NCI-H1105 treated with DMSO at 0.1 percent for 48 hours (cell line): ENCODE results near the gene ZBTB9.

ENCODE experiments used
- DNase-seq: peaks from one replicate; lab custom pipeline; 2025; lab: John Stamatoyannopoulos, UW

The ZBTB9 gene

GRCh38 chr6:33418690-33419291 is 35.6 kb upstream of the ZBTB9 start:
- no peak for DNase-seq

DNA sequence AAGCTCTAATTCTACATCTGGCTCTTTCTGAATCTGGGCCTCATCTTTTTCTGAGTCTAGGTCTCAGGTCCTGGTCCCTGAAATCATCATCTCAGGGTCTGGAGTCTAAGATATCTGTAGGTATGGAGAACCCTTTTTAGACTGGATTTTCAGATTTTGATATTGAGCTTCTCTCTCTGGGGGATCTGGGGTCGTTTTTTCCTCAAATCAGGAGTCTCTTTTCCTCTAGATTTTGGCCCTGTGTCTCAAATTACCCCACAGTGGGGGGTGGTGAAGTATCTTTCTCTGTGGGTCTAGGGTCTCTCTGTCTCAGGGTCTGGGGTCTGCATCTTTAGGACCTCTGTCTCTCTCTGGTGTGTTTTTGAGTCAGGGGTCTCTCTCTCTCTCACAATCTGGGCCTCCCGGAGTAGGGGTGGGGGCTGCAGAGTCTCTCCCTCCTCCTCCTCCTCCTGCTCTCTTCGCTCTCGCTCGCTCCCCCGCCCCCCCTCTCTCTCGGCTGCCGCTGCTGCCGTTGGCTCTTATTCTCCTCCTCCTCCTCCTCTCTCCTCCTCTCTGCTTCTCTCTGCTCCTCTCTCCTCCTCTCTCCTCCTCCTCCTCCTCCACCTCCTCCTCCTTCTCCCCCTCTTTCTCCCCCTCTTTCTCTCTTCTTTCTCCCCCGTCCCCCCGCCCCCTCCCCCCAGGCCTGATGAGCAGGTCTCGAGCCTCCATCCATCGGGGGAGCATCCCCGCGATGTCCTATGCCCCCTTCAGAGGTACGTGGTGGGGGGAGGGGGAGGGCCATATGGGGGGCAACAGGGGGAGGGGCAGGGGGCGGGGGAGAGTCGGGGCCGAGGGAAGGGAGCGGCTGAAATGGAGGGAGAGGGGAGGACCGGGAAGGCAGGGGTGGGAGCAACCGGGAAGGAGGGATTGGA is 34.5 kb upstream of the ZBTB9 start, which contains the start of gene SYNGAP1:
TSS of gene SYNGAP1 (plus strand) at position 486 of the 911 bp plus-strand sequence. CDS start at position 686, 200 bp downstream.
- DNase-seq = peak; percentile 50

DNA sequence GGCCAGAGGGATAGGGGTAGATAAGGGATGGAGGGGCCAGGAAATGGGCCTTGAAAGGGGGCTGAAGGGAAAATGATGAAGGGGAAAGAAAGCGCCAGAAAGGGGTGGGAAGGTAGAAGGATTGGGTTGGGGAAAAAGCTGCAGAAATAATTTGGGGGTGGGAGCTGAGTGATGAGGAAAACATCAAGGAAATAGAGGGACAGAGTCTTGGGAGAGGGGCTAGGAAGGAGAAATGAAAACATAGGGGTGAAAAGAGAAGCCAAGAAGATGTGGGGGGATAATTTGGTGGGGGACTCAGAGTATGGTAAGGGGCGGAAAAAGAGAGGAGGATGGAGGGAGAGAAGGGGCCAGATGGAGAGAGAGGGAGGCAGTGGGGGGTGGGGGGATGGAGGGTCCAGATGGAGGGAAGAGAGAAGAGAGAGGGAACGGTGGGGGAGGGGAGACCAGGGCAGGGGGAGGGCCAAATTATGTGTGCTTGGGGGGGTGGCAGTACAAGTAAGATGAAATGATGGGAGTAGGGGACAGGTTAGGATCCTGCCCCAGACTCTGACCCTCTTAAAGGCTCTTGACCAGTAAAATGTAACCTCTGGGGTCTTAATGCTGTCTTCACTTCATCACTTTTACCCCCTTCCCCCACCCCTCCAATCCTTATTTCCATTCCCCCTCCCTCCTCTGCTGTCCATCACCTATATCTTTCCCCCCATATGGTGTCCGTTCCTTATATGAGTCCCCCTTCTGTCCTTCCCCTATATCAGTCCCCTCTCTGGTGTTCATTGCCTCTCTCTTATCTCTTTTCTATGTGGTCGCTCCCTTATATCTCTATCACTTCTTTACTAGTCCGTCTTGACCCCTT is 33.7 kb upstream of the ZBTB9 start:
- DNase-seq = no peak

- no peak for DNase-seq
Observed at GRCh38 chr6:33421344-33421643, 33.1 kb upstream of the ZBTB9 start.

DNA sequence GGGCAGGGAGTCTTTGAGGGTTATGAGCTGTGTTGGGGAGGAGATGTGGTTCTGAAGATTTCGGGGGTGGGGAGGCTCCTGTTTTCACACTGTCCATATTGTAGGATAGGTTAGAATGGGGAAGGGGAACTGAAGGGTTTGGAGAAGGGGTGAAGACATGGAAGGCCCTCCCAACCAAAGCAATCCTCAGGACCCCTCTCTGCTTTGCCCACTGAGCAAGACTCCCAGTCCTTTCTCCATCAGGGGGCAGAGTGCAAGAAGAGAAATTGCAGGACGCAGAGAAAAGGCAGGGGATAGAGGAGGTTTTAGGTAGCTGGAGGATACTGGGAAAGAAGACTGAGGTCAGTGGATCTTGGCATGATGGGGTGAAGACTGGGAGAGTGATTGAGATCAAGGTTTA is 30.6 kb upstream of the ZBTB9 start:
- no peak for DNase-seq

DNA sequence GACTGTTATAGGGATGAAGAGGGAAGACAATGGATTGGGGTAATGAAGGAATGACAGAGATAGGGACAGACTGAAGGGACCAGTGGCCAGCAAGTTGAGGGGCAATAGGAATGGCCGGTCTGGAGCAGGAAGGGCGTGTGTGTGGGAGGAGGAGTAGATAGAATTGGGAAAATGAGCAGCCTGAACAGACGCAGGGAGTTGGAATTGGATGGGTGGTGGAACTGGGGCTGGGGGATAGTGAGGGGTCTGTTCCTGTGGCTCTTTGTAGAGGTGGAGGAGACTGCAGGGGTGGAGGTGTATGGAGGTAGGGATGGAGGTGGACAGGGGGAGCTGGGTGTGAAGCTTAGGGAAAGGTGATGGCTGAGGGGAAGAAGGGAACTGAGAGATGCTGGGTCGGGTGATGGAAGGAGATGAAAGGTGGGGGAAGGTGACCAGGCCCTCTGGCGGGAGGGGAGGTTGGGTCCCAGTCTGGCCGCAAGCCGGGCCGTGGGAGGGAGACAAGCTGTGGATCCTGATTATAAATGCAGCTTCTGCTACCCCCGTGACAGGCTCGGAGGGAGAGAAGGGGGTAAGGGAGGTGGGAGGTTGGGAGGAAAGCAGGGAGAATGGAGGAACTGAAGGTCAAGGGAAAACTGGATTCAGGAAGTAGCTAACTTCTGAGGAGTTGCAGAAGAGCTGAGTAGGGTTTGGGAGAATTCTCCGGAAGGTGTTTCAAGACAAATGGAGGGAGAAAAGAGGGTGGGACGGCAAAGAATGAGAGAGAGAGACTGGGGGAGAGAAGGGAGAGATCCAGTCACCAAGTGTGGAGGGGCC is 29.3 kb upstream of the ZBTB9 start:
- DNase-seq = no peak

- peak; percentile 81 for DNase-seq
Observed at GRCh38 chr6:33425668-33426577, 28.5 kb upstream of the ZBTB9 start.

GRCh38 chr6:33426590-33427511 is 27.5 kb upstream of the ZBTB9 start:
- DNase-seq = no peak

DNA sequence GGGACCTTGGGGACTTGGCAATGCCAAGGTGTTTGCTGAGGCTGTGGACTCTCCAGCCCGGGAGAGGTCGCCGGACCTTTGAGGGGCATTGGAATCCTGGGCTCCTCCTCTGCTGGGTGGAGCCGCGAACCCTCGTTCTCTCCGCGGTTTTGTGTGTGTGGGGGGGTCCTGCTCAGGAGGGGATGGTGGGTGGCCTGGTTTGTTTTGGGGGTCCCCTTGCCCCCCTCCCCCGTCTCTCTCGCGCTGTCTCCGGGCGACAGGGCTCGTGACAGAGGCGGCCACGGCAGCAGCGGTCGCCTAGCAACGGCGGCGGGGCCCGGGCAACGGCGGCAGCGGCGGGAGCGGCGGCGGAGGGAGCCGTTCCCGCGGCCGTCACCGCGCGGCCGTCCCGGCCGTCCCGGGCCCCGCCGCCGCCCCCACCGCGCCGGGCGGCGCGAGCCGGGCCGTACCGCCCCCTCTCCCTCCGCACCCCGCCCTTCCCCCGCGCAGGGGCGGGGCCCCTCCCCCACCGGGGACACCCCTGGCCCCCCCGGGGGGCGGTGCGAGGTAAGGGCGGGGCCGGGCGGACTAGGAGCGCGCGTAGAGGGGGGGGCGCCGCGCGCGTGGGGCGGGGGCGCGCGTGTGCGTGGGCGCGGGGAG is 26.7 kb upstream of the ZBTB9 start:
- peak; percentile 17 for DNase-seq

DNA sequence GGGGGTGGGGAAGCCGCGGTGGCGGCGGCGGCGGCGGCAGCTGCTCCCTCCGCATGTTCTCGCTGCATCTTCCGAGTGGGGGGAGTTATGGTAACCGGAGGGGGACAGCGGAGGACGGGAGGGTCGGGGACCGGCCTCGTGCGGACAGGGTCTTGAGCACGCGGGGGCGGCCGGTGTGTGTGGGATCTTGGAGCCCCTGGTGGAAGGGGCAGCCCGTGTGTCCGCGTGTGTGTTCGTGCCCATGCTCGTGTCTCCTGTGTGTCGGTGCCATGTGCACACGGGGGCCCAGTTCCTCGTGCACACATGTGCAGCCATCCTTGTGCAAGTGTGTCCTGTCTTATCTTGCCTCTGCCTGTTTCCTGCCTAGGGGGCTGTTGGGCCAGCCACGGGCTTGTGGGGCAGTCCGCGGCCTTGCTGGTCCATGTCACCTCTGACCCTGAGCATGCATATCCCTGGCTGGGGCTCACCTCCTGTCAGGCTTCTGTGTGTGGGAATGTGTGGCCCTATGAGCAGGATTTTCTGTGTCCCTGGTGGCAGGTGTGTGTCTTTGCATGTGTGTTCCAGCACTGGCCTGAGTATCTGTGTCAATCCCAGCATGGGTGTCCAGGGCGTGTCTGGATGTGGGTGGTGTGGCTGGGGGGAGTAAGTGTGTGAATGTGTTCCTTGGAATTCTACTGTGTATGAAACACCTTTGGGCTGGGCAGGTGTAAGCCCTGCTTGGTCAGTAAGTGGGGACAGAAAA is 26.0 kb upstream of the ZBTB9 start:
- DNase-seq = peak; percentile 7

DNA sequence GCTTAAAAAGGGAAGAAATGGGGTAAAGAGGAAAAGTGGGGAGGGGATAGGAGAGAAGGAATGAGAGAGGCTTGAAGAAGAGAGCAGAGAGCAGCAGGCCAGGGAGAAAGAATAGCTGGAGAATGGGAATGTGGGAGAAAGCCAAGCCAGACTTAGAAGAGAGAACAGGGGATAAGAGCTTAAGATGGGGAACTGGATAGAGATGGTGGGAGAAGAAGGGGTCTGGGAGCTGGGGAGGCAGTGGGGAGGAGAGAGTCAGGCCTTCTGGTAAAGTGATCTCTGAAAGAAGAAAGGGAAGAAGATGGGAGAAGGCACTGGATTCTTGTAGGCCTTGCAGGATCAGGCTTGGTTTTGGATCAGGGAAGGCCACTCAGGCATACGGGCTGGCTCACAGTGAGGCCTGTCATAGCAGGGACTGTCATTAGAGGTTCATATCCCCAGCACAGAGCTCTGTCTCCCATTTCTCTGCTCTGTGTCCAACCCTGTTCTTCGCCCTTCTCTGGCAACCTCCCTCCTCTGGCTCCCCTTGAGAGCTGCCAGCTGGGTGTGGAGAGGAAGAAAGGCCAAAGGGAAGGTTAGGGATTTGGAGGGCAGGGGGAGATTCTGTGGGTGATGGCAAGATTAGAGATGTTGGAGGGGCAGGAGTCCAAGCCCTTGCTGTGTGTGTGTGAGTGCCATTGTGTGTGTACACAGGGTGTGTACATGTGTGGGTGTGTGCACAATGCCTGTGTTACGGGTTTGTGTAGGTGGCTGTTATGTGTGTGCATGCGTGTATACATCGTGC is 25.2 kb upstream of the ZBTB9 start:
- no peak for DNase-seq

DNA sequence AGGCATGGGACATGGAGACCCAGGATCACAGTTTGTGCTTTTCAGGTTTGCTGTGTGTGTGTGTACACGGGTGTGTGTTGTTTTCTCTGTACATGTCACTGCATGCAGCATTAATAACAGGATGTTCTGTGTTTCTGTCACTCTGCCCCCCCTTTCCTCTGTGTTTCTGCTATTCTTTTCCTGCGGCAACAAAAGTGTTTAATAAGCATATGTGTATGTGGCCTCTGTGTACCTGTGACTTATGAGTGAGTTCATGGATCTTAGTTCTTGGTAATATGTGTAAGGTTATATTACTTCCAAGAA is 24.7 kb upstream of the ZBTB9 start:
- DNase-seq = no peak

- no peak for DNase-seq
Observed at GRCh38 chr6:33430334-33430733, 24.0 kb upstream of the ZBTB9 start.

GRCh38 chr6:33430991-33431879 is 23.1 kb upstream of the ZBTB9 start:
- peak; percentile 79 for DNase-seq

DNA sequence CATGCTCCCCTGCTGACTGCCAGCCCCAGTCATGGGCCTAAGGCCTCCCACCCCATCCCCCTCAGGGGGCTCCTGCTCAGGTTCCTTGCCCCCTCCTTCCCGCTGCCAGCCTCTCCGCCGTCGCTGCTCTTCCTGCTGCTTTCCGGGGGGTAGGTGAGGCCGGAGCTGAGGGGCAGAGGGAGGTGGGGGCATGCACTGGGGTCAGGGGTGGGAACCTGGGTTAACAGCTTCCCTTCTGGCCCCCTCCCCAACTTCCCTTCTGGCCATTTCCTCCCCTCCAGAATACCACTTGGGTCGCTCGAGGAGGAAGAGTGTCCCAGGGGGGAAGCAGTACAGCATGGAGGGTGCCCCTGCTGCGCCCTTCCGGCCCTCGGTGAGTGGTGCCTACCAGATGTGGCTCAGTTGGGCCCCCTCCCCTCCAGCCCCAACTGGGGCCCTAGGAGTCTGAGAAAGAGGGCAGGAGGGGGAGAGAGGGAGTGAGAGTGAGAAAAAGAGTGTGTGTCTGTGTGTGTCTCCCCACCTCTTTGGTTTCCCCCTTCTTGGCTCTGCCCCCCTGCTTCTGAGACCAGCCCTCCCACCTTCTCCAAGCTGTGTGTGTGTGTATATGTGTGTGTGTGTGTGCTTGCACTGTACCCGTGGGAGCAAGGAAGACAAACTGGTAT is 22.4 kb upstream of the ZBTB9 start:
- no peak for DNase-seq

- no peak for DNase-seq
Observed at GRCh38 chr6:33432546-33432945, 21.8 kb upstream of the ZBTB9 start.
